Right kidney (tissue), 1 donor: Measurements from ENCODE around the gene GALP.
"Not testable (repeated sequence)": the region's sequence is repeated elsewhere in the genome, so short reads cannot be mapped to it uniquely, and the experiment has no call there.

ENCODE experiments used
- DNase-seq: peaks from one replicate; pipeline ENCODE4 v3.0.0-alpha.2; 2016

Gene GALP

GRCh38 chr19:56148096-56148495 is 27.7 kb upstream of the GALP start:
- DNase-seq, result no peak

GRCh38 chr19:56148955-56149655 is 26.7 kb upstream of the GALP start:
- not testable (repeated sequence) for DNase-seq

GRCh38 chr19:56149656-56150038 is 26.2 kb upstream of the GALP start:
- DNase-seq, result no peak

- no peak for DNase-seq
Observed at GRCh38 chr19:56150358-56150757, 25.4 kb upstream of the GALP start.

GRCh38 chr19:56152644-56153043 is 23.2 kb upstream of the GALP start:
- DNase-seq, result no peak

- no peak for DNase-seq
Observed at GRCh38 chr19:56153507-56153906, 22.3 kb upstream of the GALP start.

GRCh38 chr19:56155124-56155687 is 20.6 kb upstream of the GALP start:
- no peak for DNase-seq

GRCh38 chr19:56156768-56157167 is 19.0 kb upstream of the GALP start:
- DNase-seq, result no peak

- DNase-seq, result no peak
Observed at GRCh38 chr19:56158170-56158757, 17.5 kb upstream of the GALP start.

- no peak for DNase-seq
Observed at GRCh38 chr19:56159009-56159559, 16.7 kb upstream of the GALP start.

- no peak for DNase-seq
Observed at GRCh38 chr19:56159622-56160271, 16.1 kb upstream of the GALP start.

- DNase-seq, result no peak
Observed at GRCh38 chr19:56161534-56161933, 14.3 kb upstream of the GALP start.

GRCh38 chr19:56162258-56162657 is 13.6 kb upstream of the GALP start:
- no peak for DNase-seq

- DNase-seq, result no peak
Observed at GRCh38 chr19:56163097-56163496, 12.7 kb upstream of the GALP start.

GRCh38 chr19:56167064-56167578 is 8.7 kb upstream of the GALP start:
- DNase-seq, result no peak

- DNase-seq, result no peak
Observed at GRCh38 chr19:56170261-56170660, 5.5 kb upstream of the GALP start.

GRCh38 chr19:56174086-56174485 is 1.7 kb upstream of the GALP start:
- DNase-seq, result no peak

GRCh38 chr19:56174550-56174949 is 1.3 kb upstream of the GALP start:
- DNase-seq, result no peak

- not testable (repeated sequence) for DNase-seq
Observed at GRCh38 chr19:56176310-56176709, 502 bp downstream of the GALP start.

- no peak for DNase-seq
Observed at GRCh38 chr19:56176881-56177280, 1.1 kb downstream of the GALP start.

- DNase-seq, result no peak
Observed at GRCh38 chr19:56177564-56178243, 1.9 kb downstream of the GALP start.

GRCh38 chr19:56189785-56190184 is 14.0 kb downstream of the GALP start:
- no peak for DNase-seq
